Stomach smooth muscle (tissue), 2 donors: Measurements from ENCODE around the gene MBLAC1.
"Not testable (repeated sequence)": the region's sequence is repeated elsewhere in the genome, so short reads cannot be mapped to it uniquely, and the experiment has no call there.

Experiments
- H3K27ac ChIP-seq: one replicate; pipeline ENCODE4 v1.7.0; 2013; ENCODE audit warnings: mild to moderate bottlenecking, low read length, inconsistent platforms
- H3K27me3 ChIP-seq, 2 donors: one replicate each; pipeline ENCODE4 v1.7.0; 2013; ENCODE audit warnings: low read length in 2 of 2; ENCODE audit not compliant: insufficient read depth in 2 of 2, control insufficient read depth in 1 of 2
- H3K36me3 ChIP-seq, 2 donors: one replicate each; pipeline ENCODE4 v1.7.0; 2013; ENCODE audit warnings: low read length in 2 of 2; ENCODE audit not compliant: control insufficient read depth in 2 of 2, insufficient read depth in 2 of 2
- H3K4me1 ChIP-seq: one replicate; pipeline ENCODE4 v1.7.0; 2013; ENCODE audit warnings: low read length; ENCODE audit not compliant: control insufficient read depth, insufficient read depth
- H3K4me3 ChIP-seq, 2 donors: one replicate each; pipeline ENCODE4 v1.7.0; 2013; ENCODE audit warnings: low read length in 2 of 2
- H3K9ac ChIP-seq, 2 donors: one replicate each; pipeline ENCODE4 v1.7.0; 2013; ENCODE audit warnings: low read length in 2 of 2, mild to moderate bottlenecking in 1 of 2
- H3K9me3 ChIP-seq, 2 donors: one replicate each; pipeline ENCODE4 v1.7.0; 2013; ENCODE audit warnings: low read length in 2 of 2; ENCODE audit not compliant: control insufficient read depth in 2 of 2
- donor health status: healthy.
- donor health status: Pancreatic carcinoma.

Gene MBLAC1

GRCh38 chr7:100141555-100141949 is 14.8 kb downstream of the MBLAC1 start:
- Histone ChIP-seq H3K4me1 (no peaks in the 10 kb centered on the region), H3K27me3 (peaks cover 0 to 2% of the 10 kb centered on the region in 2 donors), H3K36me3 (no peaks in the 10 kb centered on the region), H3K27ac (no peak overlapping the region), H3K9ac (no peak overlapping the region), H3K4me3 (no peak overlapping the region), H3K9me3 (no peaks in the 10 kb centered on the region)

GRCh38 chr7:100142461-100142860 is 15.7 kb downstream of the MBLAC1 start:
- Histone ChIP-seq H3K9ac (no peak overlapping the region), H3K4me3 (no peak overlapping the region), H3K9me3 (no peaks in the 10 kb centered on the region), H3K36me3 (no peaks in the 10 kb centered on the region), H3K27me3 (peaks cover 0 to 2% of the 10 kb centered on the region in 2 donors), H3K27ac (no peak overlapping the region), H3K4me1 (no peaks in the 10 kb centered on the region)

DNA sequence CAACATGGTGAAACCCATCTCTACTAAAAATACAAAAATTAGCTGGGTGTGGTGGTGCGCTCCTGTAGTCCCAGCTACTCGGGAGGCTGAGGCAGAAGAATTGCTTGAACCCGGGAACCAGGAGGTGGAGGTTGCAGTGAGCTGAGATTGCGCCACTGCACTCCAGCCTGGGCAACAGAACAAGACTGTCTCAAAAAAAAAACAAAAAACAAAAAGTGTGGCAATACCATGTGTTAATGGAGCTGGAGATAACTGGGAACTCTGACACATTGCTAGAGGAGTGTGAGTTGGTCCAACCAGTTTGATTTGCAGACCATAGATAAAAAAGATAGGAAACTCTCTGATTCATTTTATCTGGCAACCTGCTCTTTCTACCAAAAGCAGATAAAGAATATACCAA is 19.6 kb downstream of the MBLAC1 start:
- not testable (repeated sequence) for H3K27ac ChIP-seq, H3K27me3 ChIP-seq, H3K4me3 ChIP-seq, H3K36me3 ChIP-seq, H3K9ac ChIP-seq, H3K9me3 ChIP-seq
- H3K4me1 ChIP-seq, result peaks cover 11% of the 10 kb centered on the region

DNA sequence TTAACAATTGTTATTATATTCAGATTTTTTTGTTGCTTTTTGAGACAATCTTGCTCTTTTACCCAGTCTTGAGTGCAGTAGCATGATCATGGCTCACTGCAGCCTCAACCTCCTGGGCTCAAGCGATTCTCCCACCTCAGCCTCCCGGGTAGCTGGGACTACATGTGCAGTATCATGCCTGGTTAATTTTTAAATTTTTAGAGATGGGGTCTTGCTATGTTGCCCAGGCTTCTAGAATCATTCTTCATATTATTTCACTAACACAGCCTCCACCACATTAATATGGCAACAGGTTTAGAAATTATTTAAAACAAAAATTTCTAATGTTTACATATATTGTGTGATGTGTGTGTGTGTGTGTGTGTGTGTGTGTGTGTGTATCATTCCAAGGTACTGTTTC is 20.5 kb downstream of the MBLAC1 start:
- no peaks in the 10 kb centered on the region for H3K36me3 ChIP-seq
- no peak overlapping the region for H3K27ac ChIP-seq
- peaks cover 11% of the 10 kb centered on the region for H3K4me1 ChIP-seq
- H3K9ac ChIP-seq, result no peak overlapping the region
- no peak overlapping the region for H3K4me3 ChIP-seq
- no peaks in the 10 kb centered on the region for H3K27me3 ChIP-seq
- H3K9me3 ChIP-seq, result no peaks in the 10 kb centered on the region

DNA sequence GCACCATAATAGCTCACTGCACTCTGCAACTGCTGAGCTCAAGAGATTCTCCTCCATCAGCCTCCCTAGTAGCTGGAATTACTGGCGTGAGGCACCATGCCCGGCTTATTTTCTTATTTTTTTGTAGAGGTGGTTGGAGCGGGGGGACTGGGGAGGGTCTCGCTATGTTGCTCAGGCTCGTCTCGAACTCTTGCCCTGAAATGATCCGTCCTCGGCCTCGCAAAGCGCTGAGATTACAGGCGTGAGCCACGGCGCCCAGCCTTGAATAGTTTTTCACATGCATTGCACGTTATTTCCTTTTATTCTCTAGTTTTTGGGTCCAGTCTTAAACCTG is 21.4 kb downstream of the MBLAC1 start:
- Histone ChIP-seq H3K4me1 (peaks cover 11% of the 10 kb centered on the region), H3K36me3 (peaks cover 0 to 2% of the 10 kb centered on the region in 2 donors), H3K27me3 (no peaks in the 10 kb centered on the region), H3K9ac (peak overlapping the region; percentile 78 to 81), H3K4me3 (peak overlapping the region; percentile 79 to 99), H3K9me3 (no peaks in the 10 kb centered on the region), H3K27ac (peak overlapping the region; percentile 70)

DNA sequence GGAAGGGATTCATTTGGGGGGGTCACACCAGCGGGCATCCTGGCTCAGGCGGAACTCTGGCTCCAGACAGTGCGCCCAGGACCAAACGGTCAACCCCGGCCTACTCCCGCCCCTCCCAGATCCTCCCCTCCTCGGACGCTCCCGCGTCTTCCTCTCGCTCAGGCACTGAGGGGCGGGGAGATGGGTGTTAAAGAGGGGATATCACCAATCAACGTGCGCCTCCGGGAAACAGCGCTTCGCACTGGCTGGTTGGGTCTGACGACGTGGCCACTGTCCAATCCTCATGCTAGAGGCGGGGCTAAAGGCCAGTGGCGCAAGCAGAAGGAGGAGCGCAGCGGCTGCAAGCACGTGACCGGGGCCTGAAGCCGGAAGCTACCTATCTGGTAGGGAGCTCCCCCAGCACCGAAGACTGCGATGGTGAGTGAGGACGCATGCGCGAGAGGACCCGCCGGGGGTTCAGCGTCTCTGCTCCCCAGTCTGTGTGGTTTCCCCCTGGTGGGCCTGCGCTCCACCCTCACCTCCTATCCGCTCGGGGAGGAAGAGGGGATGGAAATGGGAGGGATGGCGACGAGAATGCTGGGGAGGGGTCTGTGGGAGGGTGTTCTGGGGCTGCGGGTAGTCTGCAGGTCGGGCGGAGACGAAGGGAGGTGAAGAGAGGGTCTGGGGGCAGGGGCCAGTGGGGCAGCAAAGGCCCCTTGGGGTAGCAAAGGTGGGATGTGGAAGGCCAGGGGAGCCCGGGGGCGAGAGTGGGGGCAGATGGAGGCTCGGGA is 22.0 kb downstream of the MBLAC1 start, which contains the start of gene LAMTOR4:
Gene LAMTOR4 (plus strand): TSS at position 360 of the 770 bp plus-strand sequence. CDS start 55 bp downstream, at position 415.
- Histone ChIP-seq H3K36me3 (peaks cover 0 to 7% of the 10 kb centered on the region in 2 donors), H3K4me1 (peaks cover 11% of the 10 kb centered on the region), H3K27ac (peak within 1 kb of the TSS; percentile 70), H3K27me3 (no peaks in the 10 kb centered on the region), H3K9me3 (no peaks in the 10 kb centered on the region), H3K9ac (peak within 1 kb of the TSS; percentile 94 to 96), H3K4me3 (peak within 1 kb of the TSS; percentile 88 to 99)

DNA sequence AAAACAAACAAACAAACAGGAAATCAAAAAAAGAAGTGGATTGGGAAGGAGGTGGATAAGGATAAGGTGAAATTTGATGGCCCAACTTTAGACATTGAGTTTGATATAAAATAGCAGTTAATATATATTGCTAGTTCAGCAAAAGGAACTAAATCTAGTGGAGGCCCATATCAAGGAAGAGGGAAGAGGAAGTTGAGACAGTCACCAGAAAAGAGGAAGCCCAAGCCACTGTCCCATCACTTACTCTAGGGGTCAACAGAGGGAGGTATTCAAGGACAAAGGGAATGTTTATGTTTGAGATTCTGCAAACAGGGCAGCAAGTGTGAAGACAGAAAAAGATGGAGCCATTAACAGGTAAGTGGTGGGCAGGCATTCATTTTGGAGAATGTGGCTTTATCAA is 25.6 kb downstream of the MBLAC1 start:
- no peaks in the 10 kb centered on the region for H3K27me3 ChIP-seq
- no peak overlapping the region for H3K4me3 ChIP-seq
- peaks cover 23% of the 10 kb centered on the region for H3K4me1 ChIP-seq
- no peaks in the 10 kb centered on the region for H3K9me3 ChIP-seq
- H3K27ac ChIP-seq, result no peak overlapping the region
- H3K9ac ChIP-seq, result no peak overlapping the region
- peaks cover 11 to 22% of the 10 kb centered on the region in 2 donors for H3K36me3 ChIP-seq

DNA sequence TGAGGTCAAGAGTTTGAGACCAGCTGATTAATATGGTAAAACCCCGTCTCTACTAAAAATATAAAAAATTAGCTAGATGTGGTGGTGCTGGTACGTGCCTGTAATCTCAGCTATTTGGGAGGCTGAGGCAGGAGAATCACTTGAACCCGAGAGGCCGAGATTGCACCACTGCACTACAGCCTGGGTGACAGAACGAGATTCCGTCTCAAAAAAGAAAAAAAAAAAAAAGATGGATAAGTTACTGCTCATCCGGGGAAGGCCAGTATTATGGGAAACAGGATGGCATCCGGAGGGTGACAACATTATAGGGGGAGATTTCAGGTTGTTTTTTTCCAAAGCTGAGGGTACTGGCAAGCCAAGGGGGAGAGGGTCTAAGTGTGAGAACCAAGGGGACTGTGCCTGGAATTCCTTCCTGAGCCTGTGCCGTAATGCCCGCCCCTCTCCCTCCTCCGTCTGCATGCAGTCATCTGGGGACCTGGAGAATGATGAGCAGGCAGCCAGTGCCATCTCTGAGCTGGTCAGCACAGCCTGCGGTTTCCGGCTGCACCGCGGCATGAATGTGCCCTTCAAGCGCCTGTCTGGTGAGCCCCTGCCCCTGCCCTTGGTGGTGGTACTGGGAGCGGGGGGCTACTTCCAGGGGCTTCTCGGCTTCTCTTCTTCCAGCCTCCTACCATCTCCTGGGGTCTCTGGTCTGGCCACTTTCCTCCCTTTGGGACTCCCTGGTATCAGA is 26.3 kb downstream of the MBLAC1 start:
- peaks cover 11 to 22% of the 10 kb centered on the region in 2 donors for H3K36me3 ChIP-seq
- no peak overlapping the region for H3K27ac ChIP-seq
- peaks cover 28% of the 10 kb centered on the region for H3K4me1 ChIP-seq
- no peaks in the 10 kb centered on the region for H3K9me3 ChIP-seq
- H3K27me3 ChIP-seq, result no peaks in the 10 kb centered on the region
- H3K9ac ChIP-seq, result no peak overlapping the region
- no peak overlapping the region for H3K4me3 ChIP-seq

DNA sequence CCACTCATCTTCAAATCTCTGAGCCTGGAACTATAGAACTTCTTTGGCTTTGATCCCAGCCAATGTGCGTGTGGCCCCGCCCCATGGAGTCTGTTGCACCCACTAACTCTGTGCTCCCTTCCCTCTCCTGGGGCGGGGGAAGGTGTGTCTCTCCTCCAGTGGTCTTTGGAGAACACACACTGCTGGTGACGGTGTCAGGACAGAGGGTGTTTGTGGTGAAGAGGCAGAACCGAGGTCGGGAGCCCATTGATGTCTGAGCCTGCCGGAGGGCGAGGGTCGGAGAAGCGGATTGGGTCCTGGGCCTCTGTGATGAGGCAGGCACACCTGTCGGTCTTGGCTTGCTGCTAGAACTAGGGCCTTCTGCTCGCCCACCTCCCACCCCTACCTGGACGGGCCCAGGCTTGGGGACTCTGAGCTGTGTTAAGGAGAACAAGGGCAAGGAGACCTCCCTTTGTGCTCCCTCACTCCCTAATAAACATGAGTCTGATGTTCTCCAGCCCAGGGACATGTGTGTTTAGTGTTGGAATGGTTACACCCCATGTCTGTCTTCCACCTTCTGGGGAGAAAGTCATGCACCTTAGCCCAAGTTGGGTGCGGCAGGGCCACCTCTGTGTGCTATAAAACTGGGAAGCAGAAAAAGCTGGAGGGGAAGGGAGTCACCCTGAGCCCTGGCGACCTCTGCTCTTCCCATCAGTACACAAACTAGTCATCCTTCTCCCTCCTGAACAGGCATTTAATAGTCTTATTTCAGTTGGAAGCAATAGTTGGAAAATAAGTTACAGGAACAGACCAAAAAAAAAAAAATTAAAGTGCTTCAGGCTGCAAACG is 27.2 kb downstream of the MBLAC1 start:
- H3K36me3 ChIP-seq, result peaks cover 11 to 22% of the 10 kb centered on the region in 2 donors
- H3K9ac ChIP-seq, result no peak overlapping the region
- peaks cover 29% of the 10 kb centered on the region for H3K4me1 ChIP-seq
- no peak overlapping the region for H3K4me3 ChIP-seq
- H3K27me3 ChIP-seq, result no peaks in the 10 kb centered on the region
- no peak overlapping the region for H3K27ac ChIP-seq
- H3K9me3 ChIP-seq, result no peaks in the 10 kb centered on the region

DNA sequence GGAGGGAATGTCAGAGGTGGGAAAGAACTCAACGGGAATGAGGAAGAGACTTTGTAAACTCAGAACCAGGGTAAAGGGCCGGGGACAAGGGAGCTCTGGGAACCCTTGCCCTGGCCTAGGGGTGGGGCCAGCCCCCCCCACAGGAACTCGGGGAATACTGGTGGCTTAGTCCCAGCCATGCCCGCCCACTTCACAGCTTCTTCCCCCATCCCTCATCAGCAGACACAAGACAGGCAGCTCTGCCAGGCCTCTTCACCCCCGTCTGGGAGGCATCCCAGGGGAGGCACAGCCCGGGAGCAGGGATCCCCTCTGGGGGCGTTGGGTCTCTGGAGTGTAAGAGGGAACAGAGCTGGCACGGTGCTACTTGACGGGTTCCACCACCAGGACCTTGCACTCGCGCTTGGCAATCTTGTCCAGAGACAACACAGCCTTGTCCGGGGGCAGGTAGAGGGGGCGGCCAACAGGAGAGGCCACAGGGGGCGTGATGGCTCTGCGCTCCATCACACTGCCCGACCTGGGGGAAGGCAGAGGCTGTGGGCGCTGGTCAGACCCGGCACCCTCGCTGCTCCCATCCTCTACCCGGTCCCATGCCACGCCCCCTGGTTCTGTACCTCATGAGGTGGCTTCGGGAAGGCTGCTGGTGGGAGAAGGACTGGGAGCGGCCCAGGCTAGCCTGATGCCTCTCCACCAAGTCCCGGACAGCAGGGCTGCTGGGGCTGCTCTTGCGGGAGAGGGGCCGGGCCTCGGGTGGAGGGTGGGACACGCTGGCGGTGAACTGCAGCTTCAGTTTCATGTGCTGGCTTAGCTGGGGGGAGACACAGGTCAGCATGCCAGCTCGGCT is 28.1 kb downstream of the MBLAC1 start:
- H3K4me3 ChIP-seq, result no peak overlapping the region
- peaks cover 11 to 22% of the 10 kb centered on the region in 2 donors for H3K36me3 ChIP-seq
- no peaks in the 10 kb centered on the region for H3K27me3 ChIP-seq
- H3K4me1 ChIP-seq, result peaks cover 27% of the 10 kb centered on the region
- no peak overlapping the region for H3K27ac ChIP-seq
- H3K9me3 ChIP-seq, result no peaks in the 10 kb centered on the region
- no peak overlapping the region for H3K9ac ChIP-seq
